COLO668 (cell line): ENCODE results near the gene IGF2R.
A peak's percentile ranks its signal among the peaks of the same experiment; 100 is the strongest.
"Not testable (repeated sequence)": the region's sequence is repeated elsewhere in the genome, so short reads cannot be mapped to it uniquely, and the experiment has no call there.

ENCODE experiments used
- DNase-seq: peaks from one replicate; lab custom pipeline; 2025; ENCODE audit not compliant: unreplicated experiment; lab: John Stamatoyannopoulos, UW

The IGF2R gene, protein sequence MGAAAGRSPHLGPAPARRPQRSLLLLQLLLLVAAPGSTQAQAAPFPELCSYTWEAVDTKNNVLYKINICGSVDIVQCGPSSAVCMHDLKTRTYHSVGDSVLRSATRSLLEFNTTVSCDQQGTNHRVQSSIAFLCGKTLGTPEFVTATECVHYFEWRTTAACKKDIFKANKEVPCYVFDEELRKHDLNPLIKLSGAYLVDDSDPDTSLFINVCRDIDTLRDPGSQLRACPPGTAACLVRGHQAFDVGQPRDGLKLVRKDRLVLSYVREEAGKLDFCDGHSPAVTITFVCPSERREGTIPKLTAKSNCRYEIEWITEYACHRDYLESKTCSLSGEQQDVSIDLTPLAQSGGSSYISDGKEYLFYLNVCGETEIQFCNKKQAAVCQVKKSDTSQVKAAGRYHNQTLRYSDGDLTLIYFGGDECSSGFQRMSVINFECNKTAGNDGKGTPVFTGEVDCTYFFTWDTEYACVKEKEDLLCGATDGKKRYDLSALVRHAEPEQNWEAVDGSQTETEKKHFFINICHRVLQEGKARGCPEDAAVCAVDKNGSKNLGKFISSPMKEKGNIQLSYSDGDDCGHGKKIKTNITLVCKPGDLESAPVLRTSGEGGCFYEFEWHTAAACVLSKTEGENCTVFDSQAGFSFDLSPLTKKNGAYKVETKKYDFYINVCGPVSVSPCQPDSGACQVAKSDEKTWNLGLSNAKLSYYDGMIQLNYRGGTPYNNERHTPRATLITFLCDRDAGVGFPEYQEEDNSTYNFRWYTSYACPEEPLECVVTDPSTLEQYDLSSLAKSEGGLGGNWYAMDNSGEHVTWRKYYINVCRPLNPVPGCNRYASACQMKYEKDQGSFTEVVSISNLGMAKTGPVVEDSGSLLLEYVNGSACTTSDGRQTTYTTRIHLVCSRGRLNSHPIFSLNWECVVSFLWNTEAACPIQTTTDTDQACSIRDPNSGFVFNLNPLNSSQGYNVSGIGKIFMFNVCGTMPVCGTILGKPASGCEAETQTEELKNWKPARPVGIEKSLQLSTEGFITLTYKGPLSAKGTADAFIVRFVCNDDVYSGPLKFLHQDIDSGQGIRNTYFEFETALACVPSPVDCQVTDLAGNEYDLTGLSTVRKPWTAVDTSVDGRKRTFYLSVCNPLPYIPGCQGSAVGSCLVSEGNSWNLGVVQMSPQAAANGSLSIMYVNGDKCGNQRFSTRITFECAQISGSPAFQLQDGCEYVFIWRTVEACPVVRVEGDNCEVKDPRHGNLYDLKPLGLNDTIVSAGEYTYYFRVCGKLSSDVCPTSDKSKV (N-terminal part only)

DNA sequence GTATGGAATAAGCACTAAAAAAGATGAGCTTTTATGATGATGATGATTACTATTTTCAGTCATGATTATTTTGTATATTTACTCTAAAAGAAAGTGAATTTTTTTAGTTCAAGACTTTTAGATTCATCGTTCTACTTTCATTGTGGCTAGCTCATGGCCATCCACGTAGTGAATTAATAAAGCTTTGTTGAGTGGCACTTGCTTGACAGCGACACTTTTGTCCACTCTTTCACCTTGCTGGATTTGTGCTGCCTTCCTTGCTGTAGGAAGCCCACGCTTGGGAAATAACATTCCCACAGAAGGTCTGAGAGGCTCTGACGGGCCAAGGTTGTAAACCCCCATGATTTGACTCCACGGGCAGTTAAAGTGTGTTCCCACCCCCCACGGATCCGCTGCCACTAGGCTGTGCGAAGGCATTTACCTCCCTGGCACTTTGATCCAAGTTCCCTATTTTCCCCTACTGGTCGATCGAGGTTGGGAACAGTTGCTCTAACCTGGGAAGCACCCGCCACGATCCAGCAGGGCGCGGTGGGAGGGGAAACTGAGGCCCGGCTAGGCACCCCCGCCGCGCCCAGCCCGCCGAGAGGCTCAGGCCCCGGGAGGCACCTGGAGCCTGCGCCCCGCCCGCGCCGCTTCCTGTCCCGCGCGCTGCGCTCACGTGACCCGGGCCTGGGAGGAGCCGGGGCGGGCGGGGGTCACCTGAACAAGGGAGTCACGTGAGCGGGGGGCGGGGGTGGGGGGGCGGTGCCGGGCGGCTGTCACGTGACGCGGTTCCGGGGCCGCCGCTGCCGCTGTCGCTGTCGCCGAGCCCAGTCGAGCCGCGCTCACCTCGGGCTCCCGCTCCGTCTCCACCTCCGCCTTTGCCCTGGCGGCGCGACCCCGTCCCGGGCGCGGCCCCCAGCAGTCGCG is at the start of gene IGF2R:
Gene IGF2R (plus strand): TSS at position 788 of the 909 bp plus-strand sequence. CDS start 165 bp downstream, outside the sequence.
- DNase-seq, result peak; percentile 94

DNA sequence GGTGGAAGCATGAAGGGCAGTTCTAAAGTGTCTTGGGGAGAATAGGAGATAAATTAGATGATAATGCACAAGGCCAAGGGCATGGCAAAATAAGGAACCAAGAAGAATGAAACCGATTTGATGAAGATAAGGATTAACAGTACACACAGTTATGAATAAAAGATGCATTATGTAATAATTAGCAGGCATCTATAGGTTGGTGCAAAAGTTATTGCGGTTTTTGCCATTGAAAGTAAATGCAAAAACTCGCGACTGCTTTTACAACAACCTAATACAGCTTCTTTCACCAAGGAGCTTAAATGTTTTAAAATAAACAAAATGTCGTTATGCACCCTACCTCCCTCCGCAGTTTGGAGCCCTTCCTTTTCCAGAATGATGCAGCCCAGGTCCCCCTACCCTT is 49.1 kb upstream of the IGF2R start:
- DNase-seq, result no peak

DNA sequence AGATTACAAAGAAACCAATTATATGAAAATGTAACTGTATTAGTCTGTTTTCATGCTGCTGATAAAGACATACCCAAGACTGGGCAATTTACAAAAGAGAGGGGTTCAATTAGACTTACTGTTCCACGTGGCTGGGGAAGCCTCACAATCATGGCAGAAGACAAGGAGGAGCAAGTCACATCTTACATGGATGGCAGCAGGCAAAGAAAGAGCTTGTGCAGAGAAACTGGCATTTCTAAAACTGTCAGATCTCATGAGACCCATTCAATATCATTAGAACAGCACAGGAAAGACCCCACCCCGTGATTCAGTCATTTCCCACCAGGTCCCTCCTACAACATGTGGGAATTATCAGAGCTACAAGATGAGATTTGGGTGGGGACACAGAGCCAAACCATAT is 44.7 kb upstream of the IGF2R start:
- DNase-seq, result not testable (repeated sequence)

GRCh38 chr6:159926542-159927203 is 42.2 kb upstream of the IGF2R start:
- DNase-seq, result no peak

DNA sequence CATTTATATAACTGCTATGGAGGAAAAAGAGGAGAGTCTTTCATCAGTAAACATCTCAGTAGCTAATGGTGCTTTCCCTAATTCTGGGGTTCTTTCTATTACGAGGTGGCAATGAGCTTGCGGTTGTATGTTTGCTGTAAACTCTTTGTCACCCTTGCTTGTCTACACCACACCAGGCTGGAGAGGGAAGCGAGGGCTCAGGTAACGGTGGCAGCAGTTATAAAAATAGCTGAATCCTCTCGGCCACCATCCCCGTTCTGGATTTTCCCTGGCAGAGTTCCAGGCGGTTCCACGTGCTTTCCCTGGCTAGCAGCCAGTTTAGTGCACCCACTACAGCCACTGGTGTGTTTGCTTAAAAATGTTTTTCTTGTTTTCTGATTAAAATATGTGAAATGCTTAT is 39.1 kb upstream of the IGF2R start:
- peak; percentile 88 for DNase-seq

GRCh38 chr6:159931112-159931511 is 37.8 kb upstream of the IGF2R start:
- DNase-seq, result no peak

DNA sequence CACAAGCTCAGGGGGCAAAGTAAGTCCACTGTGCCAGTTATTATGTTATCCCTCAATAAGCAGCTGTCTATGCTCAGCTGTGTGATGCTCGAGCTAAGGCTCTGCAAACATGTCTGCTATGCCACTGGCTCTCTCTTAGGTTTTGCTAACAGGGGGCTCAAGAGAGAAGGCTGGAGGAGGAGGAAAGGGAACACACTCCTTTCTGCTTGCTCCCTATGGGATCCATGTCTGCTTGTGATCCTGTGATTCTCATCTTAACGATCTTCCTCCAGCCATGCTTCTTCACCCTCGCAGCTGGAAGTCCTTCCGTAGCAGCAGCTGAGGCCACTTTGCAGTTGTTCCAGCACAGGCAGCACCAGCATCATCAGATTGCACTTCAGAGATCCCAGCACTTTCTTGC is 37.0 kb upstream of the IGF2R start:
- DNase-seq, result no peak

DNA sequence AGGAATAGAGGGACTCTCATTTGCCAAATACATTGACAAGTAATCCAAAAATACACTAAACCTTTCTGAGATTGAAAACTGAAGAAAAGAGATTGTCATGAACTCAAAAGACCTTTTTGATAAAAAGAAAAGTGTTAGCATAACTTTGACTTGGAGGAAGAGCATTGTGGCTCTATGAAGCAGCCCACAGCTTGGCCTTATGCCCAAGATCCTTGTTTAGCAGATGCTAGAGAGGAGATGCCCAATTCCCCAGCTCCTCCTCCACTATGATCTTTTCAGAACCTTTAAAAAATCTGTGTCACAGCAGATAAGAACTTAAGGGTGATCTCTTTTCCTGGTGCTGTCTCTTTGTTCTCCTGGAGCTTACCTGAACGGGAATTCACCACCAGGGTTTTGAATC is 35.8 kb upstream of the IGF2R start:
- DNase-seq, result no peak

DNA sequence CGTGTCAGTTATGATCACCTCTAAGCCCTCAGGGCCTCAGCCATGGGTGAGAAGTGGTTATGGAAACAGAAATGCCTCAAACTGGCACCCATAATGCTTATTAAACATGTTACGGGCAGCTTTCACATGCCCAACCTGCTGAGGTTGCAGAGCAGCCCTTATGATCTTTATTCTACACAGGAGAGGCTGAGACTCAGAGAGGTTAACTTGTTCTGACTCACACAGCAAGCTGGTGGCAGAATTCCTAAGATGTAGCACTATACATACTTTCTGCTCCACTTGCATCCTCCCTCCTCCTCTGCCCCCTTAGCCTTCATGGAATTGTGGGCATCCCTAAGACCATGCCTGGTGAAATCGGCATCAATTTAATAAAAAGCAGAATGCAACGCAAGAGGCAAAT is 34.7 kb upstream of the IGF2R start:
- no peak for DNase-seq

- no peak for DNase-seq
These were observed 33.8 kb upstream of the IGF2R start for GRCh38 chr6:159935065-159935464.

- DNase-seq, result no peak
These were observed 33.2 kb upstream of the IGF2R start for GRCh38 chr6:159935633-159936032.

GRCh38 chr6:159939591-159940016 is 29.3 kb upstream of the IGF2R start:
- DNase-seq, result no peak

DNA sequence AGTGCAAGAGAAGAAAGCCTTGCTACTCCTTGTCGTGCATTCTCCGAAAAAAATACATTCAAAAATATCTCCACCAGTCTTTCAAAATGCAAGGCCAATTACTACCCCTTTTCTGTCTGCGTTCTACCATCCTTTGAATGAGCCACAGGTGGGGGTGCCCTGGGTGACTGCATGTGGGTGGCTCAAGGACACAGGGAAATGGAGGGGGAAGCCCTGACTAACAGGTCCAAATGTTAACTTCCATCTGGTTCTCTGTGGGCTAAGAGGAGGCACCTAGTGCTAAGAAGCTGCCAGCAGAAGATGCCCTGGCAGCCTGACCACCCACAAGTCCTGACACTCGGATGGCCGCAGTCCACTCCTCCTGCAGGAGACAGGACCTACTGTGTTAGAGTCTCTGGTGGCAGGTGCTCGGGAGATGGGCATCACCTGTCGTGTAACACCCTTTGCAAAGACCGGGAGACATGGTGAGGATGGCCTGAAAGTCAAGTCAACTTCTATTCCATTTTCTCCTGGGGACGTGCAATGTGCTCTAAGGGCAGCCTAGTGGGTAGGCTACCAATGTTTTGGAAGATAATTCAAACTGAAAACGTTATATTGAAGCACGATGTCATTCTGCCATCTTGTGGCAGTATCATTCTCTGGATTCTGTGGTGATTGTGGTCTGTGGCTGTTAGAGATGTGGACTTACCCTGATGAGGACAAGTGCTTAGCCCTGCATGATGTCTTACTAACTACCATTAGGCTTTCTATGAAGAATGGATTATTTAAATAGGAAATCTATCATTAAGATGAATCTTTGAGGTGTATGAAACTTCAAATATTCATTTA is 27.4 kb upstream of the IGF2R start:
- peak; percentile 8 for DNase-seq

- DNase-seq, result no peak
These were observed 25.7 kb upstream of the IGF2R start for GRCh38 chr6:159943101-159943632.

GRCh38 chr6:159943968-159944598 is 24.8 kb upstream of the IGF2R start:
- no peak for DNase-seq

- no peak for DNase-seq
These were observed 23.0 kb upstream of the IGF2R start for GRCh38 chr6:159945801-159946392.

DNA sequence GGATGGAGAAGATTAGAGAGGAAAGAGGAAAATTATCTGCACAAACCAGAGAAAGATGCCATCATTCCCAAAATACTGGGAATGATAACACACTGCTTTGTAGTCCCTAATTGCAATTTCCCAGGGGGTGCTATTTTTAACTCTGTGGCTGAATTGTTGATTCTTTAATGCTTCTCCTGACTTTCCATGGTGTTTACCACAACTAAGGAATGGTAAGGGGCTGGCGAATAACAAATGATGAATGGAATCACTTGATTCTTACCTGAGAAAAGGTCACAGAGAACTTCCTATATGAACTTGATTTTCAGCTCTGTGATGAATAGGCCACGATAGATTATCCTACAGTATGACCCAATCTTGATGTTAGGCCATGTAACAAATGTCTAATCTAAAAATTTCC is 22.0 kb upstream of the IGF2R start:
- no peak for DNase-seq

DNA sequence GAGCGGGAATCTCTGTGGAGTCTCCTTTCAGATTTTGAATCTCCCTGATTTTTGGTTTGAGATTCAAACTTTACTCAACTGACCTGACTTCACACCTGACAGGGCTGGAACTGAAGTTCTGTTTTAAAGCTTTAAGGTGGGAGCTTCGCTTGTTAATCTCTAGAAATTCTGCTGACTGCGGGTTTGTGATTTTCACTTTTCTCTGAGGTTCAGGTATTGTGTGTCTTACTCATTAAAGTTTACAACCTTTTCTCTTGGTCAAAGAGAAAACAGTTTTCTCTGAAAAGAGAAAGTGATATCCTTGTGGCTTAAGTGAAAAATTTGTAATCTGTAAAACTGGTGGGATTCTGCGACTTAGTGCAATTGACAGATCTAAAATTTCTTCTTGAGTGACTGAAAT is 20.7 kb upstream of the IGF2R start:
- DNase-seq, result no peak
